ENCODE measurements around the gene GFPT2. TPM values are rescaled to one million over a fixed set of nuclear protein-coding genes. Genes with fewer than 3 reads are reported as not detected.

GFPT2 gene
- total and polyA plus RNA-seq, 9 of the 15 experiments (the other 6 are each of a cell fraction or from before 2014, with no cell fraction given) = 0.07 to 0.14 (median 0.08) TPM; not detected in 6

GRCh38 chr5:180394031-180394636, 41.0 kb upstream of the GFPT2 start:
- no peak overlapping the region for H3K9ac ChIP-seq (ENCODE audit: insufficient read depth in 1 of 2, low read depth in 2 of 2, low read length in 2 of 2)
- H3K79me2 ChIP-seq (ENCODE audit: control insufficient read depth, insufficient read depth, low read length) = no peaks in the 10 kb centered on the region
- WGBS (ENCODE audit: insufficient coverage, low coverage, missing lambda C conversion rate) = 12% methylated on average over 13 of the region's 13 CpGs
- no peaks in the 10 kb centered on the region for H3K4me1 ChIP-seq (replicated peaks in 1 of 2; ENCODE audit: control insufficient read depth in 2 of 2, insufficient read depth in 2 of 2, low read length in 2 of 2)
- no peaks in the 10 kb centered on the region for H3K9me1 ChIP-seq (ENCODE audit: control insufficient read depth, insufficient read depth, low read length)
- H4K20me1 ChIP-seq (replicated peaks; ENCODE audit: control insufficient read depth, insufficient read depth, low read length) = peaks cover 7% of the 10 kb centered on the region; the same call in 1 of the 2 replicates
- no peak for FAIRE-seq
- no peak for ATAC-seq
- H2AFZ ChIP-seq (ENCODE audit: low read depth, low read length) = no peak overlapping the region
- peak in 1 of 3 experiments; percentile 21; a peak in 1 of 6 replicates for TF ChIP-seq CTCF (IDR thresholded peaks at IDR 0.05 in 2 of 3, conservative IDR thresholded peaks at IDR 0.05 in 1 of 3; ENCODE audit: insufficient read depth in 2 of 3, low read depth in 1 of 3, low read length in 3 of 3)
- TF ChIP-seq XRCC4 (IDR thresholded peaks at IDR 0.05; ENCODE audit: extremely low read depth, insufficient read depth, insufficient read length) = no peak
- no peak overlapping the region for H3K4me2 ChIP-seq (ENCODE audit: insufficient read depth, low read length)
- in situ Hi-C loops (cut with MboI) (no loop called here), intact Hi-C loops (cut with micrococcal nuclease) (no loop called here)
- ChIA-PET POLR2A (no interaction called here), CTCF (ENCODE audit: low intra/inter-chr PET ratio) (no interaction called here)
- BruUV-seq (replicated peaks) = no TSS peak
- no peaks in the 10 kb centered on the region for H3K9me3 ChIP-seq (replicated peaks; ENCODE audit: control insufficient read depth, insufficient read depth, low read depth, low read length)
- H3K27me3 ChIP-seq (ENCODE audit: control insufficient read depth in 2 of 2, insufficient read depth in 2 of 2, low read length in 2 of 2) = peaks cover 45 to 90% of the 10 kb centered on the region in 2 experiments
- no peaks in the 10 kb centered on the region for H3K36me3 ChIP-seq (ENCODE audit: control insufficient read depth, insufficient read depth, low read length)
- no peak overlapping the region for H3K27ac ChIP-seq (ENCODE audit: extremely low read depth, low read depth, low read length)
- no peak overlapping the region for H3K4me3 ChIP-seq
- peak in 3 of 4 experiments; percentile 4 to 13 (median 9) for DNase-seq (ENCODE audit: extremely low read depth in 1 of 4, low spot score in 3 of 4)

GRCh38 chr5:180391276-180391675, 38.1 kb upstream of the GFPT2 start:
- no peak for FAIRE-seq
- CTCF ChIA-PET (ENCODE audit: low intra/inter-chr PET ratio) = no interaction called here
- no peaks in the 10 kb centered on the region for H3K4me1 ChIP-seq (replicated peaks in 1 of 2; ENCODE audit: control insufficient read depth in 2 of 2, insufficient read depth in 2 of 2, low read length in 2 of 2)
- DNase-seq (ENCODE audit: extremely low read depth in 1 of 4, low spot score in 3 of 4) = peak in 1 of 4 experiments; percentile 4
- BruUV-seq (replicated peaks) = no TSS peak
- POLR2A ChIA-PET = interaction anchor here (1.2 kb wide), 1 partner anchor 96 kb away, joined by 5 read pairs; no protein-coding TSS in a partner anchor
- no peaks in the 10 kb centered on the region for H3K9me3 ChIP-seq (replicated peaks; ENCODE audit: control insufficient read depth, insufficient read depth, low read depth, low read length)
- H3K79me2 ChIP-seq (ENCODE audit: control insufficient read depth, insufficient read depth, low read length) = no peaks in the 10 kb centered on the region
- H3K9ac ChIP-seq (ENCODE audit: insufficient read depth in 1 of 2, low read depth in 2 of 2, low read length in 2 of 2) = no peak overlapping the region
- no peaks in the 10 kb centered on the region for H3K36me3 ChIP-seq (ENCODE audit: control insufficient read depth, insufficient read depth, low read length)
- in situ Hi-C loops (cut with MboI) = no loop called here
- intact Hi-C loops (cut with micrococcal nuclease) = no loop called here
- 2% methylated on average over 7 of the region's 7 CpGs for WGBS (ENCODE audit: insufficient coverage, low coverage, missing lambda C conversion rate)
- H3K27me3 ChIP-seq (ENCODE audit: control insufficient read depth in 2 of 2, insufficient read depth in 2 of 2, low read length in 2 of 2) = peaks cover 27 to 76% of the 10 kb centered on the region in 2 experiments; a peak in 4 of 5 replicates
- H3K9me1 ChIP-seq (ENCODE audit: control insufficient read depth, insufficient read depth, low read length) = no peaks in the 10 kb centered on the region
- no peak overlapping the region for H3K4me2 ChIP-seq (ENCODE audit: insufficient read depth, low read length)
- TF ChIP-seq ZNF707 (CRISPR knock-in tag; conservative IDR thresholded peaks at IDR 0.05) (no peak), RNF2 (IDR thresholded peaks at IDR 0.05) (no peak)
- no peak overlapping the region for H3K4me3 ChIP-seq
- no peak for ATAC-seq
- no peak overlapping the region for H2AFZ ChIP-seq (ENCODE audit: low read depth, low read length)
- no peak overlapping the region for H3K27ac ChIP-seq (ENCODE audit: extremely low read depth, low read depth, low read length)
- 0 out of 2 replicates have a peak, but pooled peaks cover 7% of the 10 kb centered on the region for H4K20me1 ChIP-seq (replicated peaks; ENCODE audit: control insufficient read depth, insufficient read depth, low read length)

Data from K562 (cell line).